MCF 10A (cell line): ENCODE results near the gene STIM1. TPM values are rescaled to one million over a fixed set of nuclear protein-coding genes. Genes with fewer than 3 reads are reported as not detected.
A peak's percentile ranks its signal among the peaks of the same experiment; 100 is the strongest.

Experiments
- BruUV-seq: library from RNA; stranded (reverse); fragments of 400-500 nt; replicated peaks from 2 replicates; lab custom pipeline; 2021; lab: Mats Ljungman, UMichigan
- CTCF ChIA-PET: fragments of 300-600 bp; sonication (Branson Sonifier 250); formaldehyde crosslinking; extraction: SDS; loops from one replicate; lab custom pipeline; 2021; ENCODE audit warnings: antibody characterized with exemption, inconsistent platforms; lab: Yijun Ruan, JAX
- POLR2A ChIA-PET: fragments of 300-600, 350-650 bp; sonication (Branson Sonifier 250); formaldehyde crosslinking; extraction: SDS; loops from one replicate; lab custom pipeline; 2020; ENCODE audit warnings: antibody characterized with exemption, inconsistent platforms; lab: Yijun Ruan, JAX
- DNase-seq: peaks from one replicate; pipeline ENCODE4 v3.0.0-alpha.2; 2018; ENCODE audit not compliant: unreplicated experiment
- H3K27ac Mint-ChIP-seq: one replicate; pipeline ENCODE4 v1.8.0; 2022; ENCODE audit warnings: mild to moderate bottlenecking, low read depth, mixed read lengths; ENCODE audit not compliant: unreplicated experiment
- H3K27me3 Mint-ChIP-seq: one replicate; pipeline ENCODE4 v1.8.0; 2022; ENCODE audit warnings: mixed read lengths; ENCODE audit not compliant: insufficient read depth, unreplicated experiment
- H3K36me3 Mint-ChIP-seq: one replicate; pipeline ENCODE4 v1.8.0; 2022; ENCODE audit warnings: mild to moderate bottlenecking, moderate library complexity, mixed read lengths; ENCODE audit not compliant: insufficient read depth, unreplicated experiment
- H3K4me1 Mint-ChIP-seq: one replicate; pipeline ENCODE4 v1.8.0; 2022; ENCODE audit warnings: mixed read lengths; ENCODE audit not compliant: insufficient read depth, unreplicated experiment
- H3K4me3 Mint-ChIP-seq: one replicate; pipeline ENCODE4 v1.8.0; 2022; ENCODE audit warnings: mild to moderate bottlenecking, moderate library complexity, mixed read lengths; ENCODE audit not compliant: unreplicated experiment
- H3K9me3 Mint-ChIP-seq: one replicate; pipeline ENCODE4 v1.8.0; 2022; ENCODE audit warnings: mixed read lengths; ENCODE audit not compliant: unreplicated experiment
- CTCF ChIP-seq: fragments of 200-600 bp; IDR thresholded peaks from one replicate; pipeline ENCODE4 v1.8.0; 2022; ENCODE audit warnings: antibody characterized with exemption, mild to moderate bottlenecking; ENCODE audit not compliant: unreplicated experiment
- intact Hi-C: fragments of 100-400 bp; cut with micrococcal nuclease; formaldehyde crosslinking; loops from 2 replicates; pipeline ENCODE4 v1.14.1; 2022
- total RNA-seq: library from RNA; stranded (reverse); gene quantifications from 2 replicates; pipeline ENCODE4 v1.2.3, GENCODE V29; 2022

The STIM1 gene
- total RNA-seq, 1 experiment from 2014 or later, result 41.2 TPM

- ChIA-PET POLR2A (no interaction called here), CTCF (interaction anchor here (1.1 to 3.6 kb wide), 5 partner anchors 18 to 176 kb away, joined by 4 to 20 read pairs (median 7); no protein-coding TSS in a partner anchor)
- BruUV-seq, result no TSS peak
- Mint-ChIP-seq H3K4me1 (peaks cover 21% of the 10 kb centered on the region), H3K9me3 (peaks cover 7% of the 10 kb centered on the region), H3K4me3 (no peak overlapping the region), H3K27me3 (no peaks in the 10 kb centered on the region), H3K27ac (peak overlapping the region; percentile 29), H3K36me3 (no peaks in the 10 kb centered on the region)
- intact Hi-C loops, result no loop called here
- no peak for DNase-seq
- no peak for TF ChIP-seq CTCF
Measured at GRCh38 chr11:4025967-4026324, 170.5 kb downstream of the STIM1 start.

- ChIA-PET POLR2A (no interaction called here), CTCF (interaction anchor here (1.6 to 3.6 kb wide), 3 partner anchors 46 to 177 kb away, joined by 4 to 20 read pairs (median 10); no protein-coding TSS in a partner anchor)
- H3K36me3 Mint-ChIP-seq, result no peaks in the 10 kb centered on the region
- no peak overlapping the region for H3K27ac Mint-ChIP-seq
- H3K27me3 Mint-ChIP-seq, result no peaks in the 10 kb centered on the region
- peaks cover 21% of the 10 kb centered on the region for H3K4me1 Mint-ChIP-seq
- no TSS peak for BruUV-seq
- peaks cover 7% of the 10 kb centered on the region for H3K9me3 Mint-ChIP-seq
- H3K4me3 Mint-ChIP-seq, result no peak overlapping the region
- no peak for TF ChIP-seq CTCF
- DNase-seq, result no peak
- intact Hi-C loops, result no loop called here
Measured at GRCh38 chr11:4026389-4026788, 170.9 kb downstream of the STIM1 start.

- Mint-ChIP-seq H3K27me3 (no peaks in the 10 kb centered on the region), H3K9me3 (peaks cover 7% of the 10 kb centered on the region), H3K4me1 (peaks cover 15% of the 10 kb centered on the region), H3K4me3 (no peak overlapping the region), H3K36me3 (no peaks in the 10 kb centered on the region), H3K27ac (no peak overlapping the region)
- DNase-seq, result no peak
- intact Hi-C loops, result no loop called here
- POLR2A ChIA-PET, result no interaction called here
- CTCF ChIA-PET, result interaction anchor here (0.7 kb wide), 1 partner anchor 173 kb away, joined by 5 read pairs; no protein-coding TSS in a partner anchor
- no TSS peak for BruUV-seq
- TF ChIP-seq CTCF, result no peak
Measured at GRCh38 chr11:4027746-4028145, 172.3 kb downstream of the STIM1 start.

GRCh38 chr11:4030197-4030596 is 174.7 kb downstream of the STIM1 start:
- no peak for DNase-seq
- no peaks in the 10 kb centered on the region for H3K27me3 Mint-ChIP-seq
- H3K4me1 Mint-ChIP-seq, result peaks cover 10% of the 10 kb centered on the region
- TF ChIP-seq CTCF, result no peak
- H3K9me3 Mint-ChIP-seq, result peaks cover 7% of the 10 kb centered on the region
- no TSS peak for BruUV-seq
- POLR2A ChIA-PET, result interaction anchor here (0.7 to 0.9 kb wide), 2 partner anchors 14 to 34 kb away, joined by 3 read pairs; no protein-coding TSS in a partner anchor
- CTCF ChIA-PET, result interaction anchor here (0.7 to 1.2 kb wide), 3 partner anchors 11 to 299 kb away, joined by 3 to 4 read pairs (median 3); no protein-coding TSS in a partner anchor
- H3K27ac Mint-ChIP-seq, result no peak overlapping the region
- no peak overlapping the region for H3K4me3 Mint-ChIP-seq
- H3K36me3 Mint-ChIP-seq, result no peaks in the 10 kb centered on the region
- intact Hi-C loops, result no loop called here
